ENCODE results near the gene CACNG1.
"Not testable (repeated sequence)": the region's sequence is repeated elsewhere in the genome, so short reads cannot be mapped to it uniquely, and the experiment has no call there.

Gene CACNG1

DNA sequence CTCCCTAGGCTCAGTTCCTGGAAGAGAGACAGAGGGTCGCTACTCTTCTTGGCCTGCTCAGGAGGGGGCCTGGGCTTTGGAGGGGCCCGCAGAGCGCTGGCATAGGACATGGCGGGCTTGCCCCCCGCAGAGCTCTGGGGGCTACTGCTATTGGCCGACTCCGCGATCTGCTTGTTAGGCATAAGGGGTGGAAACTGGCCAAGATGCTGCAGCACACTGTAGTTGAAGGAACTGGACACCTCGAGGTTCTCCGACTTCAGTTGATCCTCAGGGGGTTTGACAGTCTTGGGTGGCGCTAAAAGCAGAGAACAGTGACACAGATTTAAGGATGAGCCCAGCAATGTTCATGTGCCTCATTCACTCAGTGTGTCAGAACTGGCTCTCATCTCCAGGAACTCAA is 33.9 kb downstream of the CACNG1 start:
- no peak for DNase-seq (ENCODE audit: low read depth in 1 of 2, low spot score in 1 of 2)

- DNase-seq (ENCODE audit: low read depth in 1 of 2, low spot score in 1 of 2) = no peak
Measured at GRCh38 chr17:67079491-67079890, 35.1 kb downstream of the CACNG1 start.

DNA sequence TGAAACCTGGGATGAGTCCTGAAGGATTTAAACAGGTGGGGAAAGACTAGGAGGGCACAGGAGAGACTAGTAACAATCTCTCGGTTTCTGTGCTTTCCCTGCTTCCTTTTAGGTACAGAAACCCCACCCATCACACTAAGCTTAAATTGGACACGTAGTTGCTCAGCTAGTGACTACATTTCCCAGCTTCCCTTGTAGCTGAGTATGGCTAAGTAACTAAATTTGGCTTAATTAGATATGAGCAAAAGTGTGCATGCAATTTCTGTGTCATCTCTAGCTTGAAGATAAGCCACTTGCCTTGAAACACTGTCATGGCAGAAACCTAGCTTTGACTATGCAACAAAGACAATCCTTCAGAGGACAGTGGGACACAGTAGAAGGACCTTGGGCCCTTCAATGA is 36.5 kb downstream of the CACNG1 start:
- no peak for DNase-seq (ENCODE audit: low read depth in 1 of 2, low spot score in 1 of 2)

DNA sequence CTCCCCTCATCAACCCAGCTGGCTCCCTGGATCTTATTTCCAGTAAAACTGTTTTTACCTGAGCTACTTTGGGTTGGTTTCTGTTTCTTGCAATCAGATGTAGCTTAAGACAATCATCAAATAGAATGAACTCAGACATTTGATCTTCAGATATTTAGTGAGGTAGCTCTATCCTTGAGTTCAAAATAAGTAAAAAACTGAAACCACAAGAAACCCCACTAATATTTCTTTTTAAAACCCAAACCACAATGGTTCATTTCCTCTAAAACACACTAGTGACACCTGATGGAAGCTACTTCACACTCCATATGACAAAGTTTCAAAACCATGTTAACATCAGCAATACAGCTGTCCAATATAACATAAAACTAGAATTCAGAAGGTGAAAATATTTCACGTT is 37.8 kb downstream of the CACNG1 start:
- DNase-seq (ENCODE audit: low read depth in 1 of 2, low spot score in 1 of 2) = no peak

DNA sequence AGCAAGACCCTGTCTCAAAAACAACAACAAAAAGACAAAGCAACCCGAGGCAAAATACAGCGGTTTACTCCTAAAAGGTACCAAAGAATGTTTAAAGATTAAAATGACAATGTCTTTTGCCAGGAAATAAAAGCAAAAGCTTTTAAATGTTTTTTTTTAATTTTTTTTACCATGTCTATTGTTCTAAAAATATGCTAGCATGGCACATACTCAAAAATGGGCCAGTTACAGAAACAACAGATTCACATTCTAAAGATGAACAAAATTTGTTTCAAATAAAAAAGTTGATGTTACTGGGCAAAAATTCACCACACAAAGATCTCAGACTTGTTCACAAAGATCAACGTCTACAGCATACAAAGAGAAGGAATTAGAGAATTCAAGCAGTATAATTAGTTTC is 41.1 kb downstream of the CACNG1 start:
- no peak for DNase-seq (ENCODE audit: low read depth in 1 of 2, low spot score in 1 of 2)

GRCh38 chr17:67088639-67089038 is 44.3 kb downstream of the CACNG1 start:
- no peak for DNase-seq (ENCODE audit: low read depth in 1 of 2, low spot score in 1 of 2)

DNA sequence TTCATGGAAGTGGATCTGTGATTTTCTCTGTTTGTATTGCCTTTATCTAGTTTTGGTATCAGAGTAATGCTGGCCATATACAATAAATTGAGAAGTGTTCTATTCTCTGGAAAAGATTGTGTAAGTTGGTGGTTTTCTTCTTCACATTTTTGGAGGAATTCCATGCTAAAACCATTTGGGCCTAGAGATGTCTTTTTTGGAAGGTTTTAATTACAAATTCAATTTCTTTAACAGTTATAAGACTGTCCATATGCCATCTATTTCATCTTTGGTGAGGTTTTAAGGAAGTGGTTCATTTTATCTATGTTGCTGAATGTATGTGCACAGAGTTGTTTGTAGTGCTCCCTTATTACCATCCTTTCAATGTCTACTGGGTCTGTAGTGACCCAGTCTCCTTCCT is 46.0 kb downstream of the CACNG1 start:
- DNase-seq (ENCODE audit: low read depth in 1 of 2, low spot score in 1 of 2) = no peak

- no peak for DNase-seq (ENCODE audit: low read depth in 1 of 2, low spot score in 1 of 2)
Measured at GRCh38 chr17:67092291-67092690, 47.9 kb downstream of the CACNG1 start.

- DNase-seq (ENCODE audit: low read depth in 1 of 2, low spot score in 1 of 2) = not testable (repeated sequence)
Measured at GRCh38 chr17:67092710-67093109, 48.4 kb downstream of the CACNG1 start.

DNA sequence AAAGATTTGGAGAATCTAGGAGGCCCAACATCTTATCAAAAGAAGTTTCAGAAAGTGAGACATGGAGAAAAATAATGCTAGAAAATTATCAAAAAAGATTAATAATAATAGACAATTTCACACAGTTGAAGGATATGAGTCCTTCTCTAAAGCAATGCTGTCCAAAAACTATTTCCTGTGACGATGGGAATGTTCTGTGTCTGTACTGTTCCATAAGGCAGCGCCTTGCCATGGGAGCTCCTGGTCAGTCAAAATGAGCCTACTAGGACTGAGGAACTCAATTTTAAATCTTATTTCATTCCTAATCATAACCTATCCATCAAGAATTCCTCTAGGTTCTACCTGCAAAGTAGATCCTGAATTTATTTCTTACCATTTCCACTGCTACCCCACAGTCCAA is 49.0 kb downstream of the CACNG1 start:
- DNase-seq (ENCODE audit: low read depth in 1 of 2, low spot score in 1 of 2) = no peak

DNA sequence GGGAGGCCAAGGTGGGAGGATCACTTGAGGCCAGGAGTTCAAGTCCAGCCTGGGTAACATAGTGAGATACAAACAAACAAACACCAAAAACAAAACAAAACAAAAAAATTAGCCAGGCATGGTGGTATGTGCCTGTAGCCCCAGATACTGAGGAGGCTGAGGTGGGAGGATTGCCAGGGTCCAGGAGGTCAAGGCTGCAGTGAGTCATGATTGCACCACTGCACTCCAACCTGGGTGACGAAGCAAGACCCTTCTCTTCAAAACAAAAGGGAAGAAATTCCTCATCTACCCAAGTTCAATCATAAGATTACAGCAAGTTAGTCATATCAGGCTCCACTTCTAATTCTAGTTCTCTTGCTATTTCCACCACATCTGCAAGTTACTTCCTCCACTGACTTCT is 50.9 kb downstream of the CACNG1 start:
- DNase-seq (ENCODE audit: low read depth in 1 of 2, low spot score in 1 of 2) = not testable (repeated sequence)

DNA sequence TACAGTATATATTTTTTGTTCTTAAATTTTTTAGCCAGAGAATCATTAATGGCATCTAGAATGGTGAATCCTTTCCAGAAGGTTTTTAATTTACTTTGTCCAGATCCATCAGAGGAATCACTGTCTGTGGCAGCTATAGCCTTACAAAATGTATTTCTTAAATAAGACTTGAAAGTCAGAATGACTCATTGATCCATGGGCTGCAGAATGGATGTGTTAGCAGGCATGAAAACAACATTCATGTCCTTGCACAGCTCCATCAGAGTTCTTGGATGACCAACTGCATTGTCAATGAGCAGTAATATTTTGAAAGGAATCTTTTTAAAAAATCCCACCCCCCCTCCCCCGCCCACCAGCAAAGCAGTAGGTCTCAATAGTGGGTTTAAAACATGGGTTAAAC is 51.4 kb downstream of the CACNG1 start:
- no peak for DNase-seq (ENCODE audit: low read depth in 1 of 2, low spot score in 1 of 2)

DNA sequence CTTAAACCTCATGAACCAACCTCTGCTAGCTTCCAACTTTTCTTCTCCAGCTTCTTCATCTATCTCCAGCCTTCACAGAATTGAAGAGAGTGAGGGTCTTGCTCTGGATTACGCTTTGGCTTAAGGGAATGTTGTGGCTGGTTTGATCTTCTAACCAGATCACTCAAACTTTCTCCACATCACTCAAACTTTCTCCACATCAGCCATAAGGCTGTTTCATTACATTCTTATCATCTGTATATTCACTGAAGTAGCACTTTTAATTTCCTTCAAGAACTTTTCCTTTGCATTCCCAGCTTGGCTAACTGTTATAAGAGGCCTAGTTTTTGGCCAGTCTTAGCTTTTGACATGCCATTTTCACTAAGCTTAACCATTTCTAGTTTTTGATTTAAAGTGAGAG is 52.3 kb downstream of the CACNG1 start:
- no peak for DNase-seq (ENCODE audit: low read depth in 1 of 2, low spot score in 1 of 2)

DNA sequence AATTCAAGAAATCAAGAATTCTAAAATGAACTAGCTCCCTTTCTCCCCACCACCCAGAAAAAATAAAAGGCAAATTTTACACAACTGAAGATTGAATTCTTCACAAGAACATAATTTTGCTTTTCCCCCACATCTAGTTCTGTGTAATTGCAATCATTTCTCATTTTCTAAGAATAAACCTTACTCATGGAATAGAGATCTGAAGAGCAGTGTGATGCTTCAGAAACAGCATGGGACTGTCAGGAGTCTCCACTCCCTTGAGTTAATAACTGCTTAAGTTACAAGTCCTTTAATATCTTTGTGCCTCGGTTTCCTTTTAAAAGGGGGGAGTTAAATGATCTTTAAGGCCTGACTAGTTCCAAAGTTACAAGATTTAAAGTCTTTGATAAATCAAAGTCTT is 53.7 kb downstream of the CACNG1 start:
- no peak for DNase-seq (ENCODE audit: low read depth in 1 of 2, low spot score in 1 of 2)

DNA sequence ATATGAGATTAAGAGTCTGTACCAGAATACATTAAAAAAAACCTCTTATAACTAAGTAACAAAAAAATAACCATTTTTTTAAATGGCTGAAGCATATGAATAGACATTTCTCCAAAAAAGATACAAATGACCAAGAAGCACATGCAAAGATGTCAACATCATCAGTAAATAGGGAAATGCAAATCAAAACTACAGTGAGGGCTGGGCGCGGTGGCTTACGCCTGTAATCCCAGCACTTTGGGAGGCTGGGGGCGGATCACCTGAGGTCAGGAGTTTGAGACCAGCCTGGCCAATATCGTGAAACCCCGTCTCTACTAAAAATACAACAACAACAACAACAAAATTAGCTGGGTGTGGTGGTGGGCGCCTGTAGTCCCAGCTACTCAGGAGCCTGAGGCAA is 60.3 kb downstream of the CACNG1 start:
- not testable (repeated sequence) for DNase-seq (ENCODE audit: low read depth in 1 of 2, low spot score in 1 of 2)

DNA sequence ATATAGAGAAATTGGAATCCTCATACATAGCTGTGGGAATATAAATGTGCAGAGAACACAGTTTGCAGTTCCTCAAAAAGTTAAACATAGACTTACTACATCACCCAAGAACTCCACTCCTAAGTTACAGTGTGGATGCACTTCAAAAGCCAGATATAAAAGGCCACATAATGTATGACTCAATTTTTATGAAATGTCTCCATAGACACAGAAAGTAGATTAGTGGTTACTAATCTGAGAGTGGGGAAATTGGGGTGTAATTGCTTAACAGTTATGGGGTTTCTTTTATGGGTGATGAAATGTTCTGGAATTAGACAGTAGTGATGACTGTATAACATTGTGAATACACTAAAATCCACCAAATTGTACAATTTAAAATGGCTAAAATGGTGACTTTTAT is 60.9 kb downstream of the CACNG1 start:
- no peak for DNase-seq (ENCODE audit: low read depth in 1 of 2, low spot score in 1 of 2)

All from activated CD4-positive, alpha-beta T cell treated with anti-CD3 and anti-CD28 coated beads, Interleukin-2, amount 50 U/mL, for 24 hours (primary cell).